Sigmoid colon (tissue), 3 donors: ENCODE data around the gene ARPC3.

Source experiments
- CTCF ChIP-seq, 4 experiments: fragments of 450-650 bp in 3 of 4; fragments of 200-600 bp in 1 of 4; IDR thresholded peaks; one replicate each; pipeline ENCODE4 v1.5.1; 2016 to 2019; ENCODE audit warnings: antibody characterized with exemption in 4 of 4, mild to moderate bottlenecking in 3 of 4, moderate library complexity in 2 of 4
- POLR2A ChIP-seq, 2 donors: fragments of 450-650 bp; IDR thresholded peaks; one replicate each; pipeline ENCODE4 v1.6.1; 2016; ENCODE audit warnings: antibody characterized with exemption in 2 of 2, mild to moderate bottlenecking in 2 of 2, moderate library complexity in 2 of 2

- TF ChIP-seq CTCF (IDR thresholded peaks at IDR 0.05) (no peak), POLR2A (IDR thresholded peaks at IDR 0.05) (no peak)
Measured at GRCh38 chr12:110421701-110422100, 28.4 kb downstream of the ARPC3 start.
